HepG2 (cell line): ENCODE data around the gene RNPEPL1. TPM values are rescaled to one million over a fixed set of nuclear protein-coding genes. Genes with fewer than 3 reads are reported as not detected.
A peak's percentile ranks its signal among the peaks of the same experiment; 100 is the strongest.

Experiments
- ERF ChIP-seq: IDR thresholded peaks from 2 replicates; pipeline ENCODE4 v1.6.1; 2018; ENCODE audit warnings: missing biosample characterization, missing genetic modification reagents
- RAD21 ChIP-seq: fragments of 450-650 bp; formaldehyde crosslinking; IDR thresholded peaks from 2 replicates; pipeline ENCODE4 v1.5.0; 2020; ENCODE audit warnings: mild to moderate bottlenecking
- ZBTB40 ChIP-seq, 2 experiments: fragments of 450-650 bp in 1 of 2; sonication (generic) in 1 of 2; formaldehyde crosslinking in 1 of 2; IDR thresholded peaks; 2 replicates each; pipeline versions ENCODE4 v1.6.1 to v1.8.0; 2016 to 2022; ENCODE audit warnings: antibody characterized with exemption in 1 of 2, mild to moderate bottlenecking in 1 of 2, missing genetic modification reagents in 1 of 2
- ZC3H4 ChIP-seq: sonication (generic); formaldehyde crosslinking; IDR thresholded peaks from 2 replicates; pipeline ENCODE4 v1.4.0; 2020; ENCODE audit warnings: missing genetic modification reagents, borderline replicate concordance
- ZNF337 ChIP-seq: sonication (generic); formaldehyde crosslinking; IDR thresholded peaks from 2 replicates; pipeline ENCODE4 v1.5.1; 2020; ENCODE audit warnings: missing genetic modification reagents, low read depth, mild to moderate bottlenecking, borderline replicate concordance
- ZNF407 ChIP-seq: sonication (generic); formaldehyde crosslinking; IDR thresholded peaks from one replicate; pipeline ENCODE4 v1.5.1; 2020; ENCODE audit warnings: mild to moderate bottlenecking, missing genetic modification reagents; ENCODE audit errors: not compliant biosample characterization
- ZNF446 ChIP-seq: sonication (generic); formaldehyde crosslinking; IDR thresholded peaks from 2 replicates; pipeline ENCODE4 v1.5.0; 2020; ENCODE audit warnings: mild to moderate bottlenecking, missing genetic modification reagents
- ZNF747 ChIP-seq: sonication (generic); formaldehyde crosslinking; IDR thresholded peaks from 2 replicates; pipeline ENCODE4 v1.8.1; 2023; ENCODE audit warnings: missing genetic modification reagents, mild to moderate bottlenecking, borderline replicate concordance
- polyA plus RNA-seq, 8 experiments: library from polyadenylated mRNA; depleted of rRNA in 3 of 8; stranded (reverse) in 7 of 8; unstranded in 1 of 8; fragments of >200 nt; fragmentation: Illumina TruSeq in 4 of 8; extraction: Trizol in 4 of 8; gene quantifications; 2 replicates each; pipeline versions ENCODE4 v1.2.1 to v1.2.3, GENCODE V29; 2011 to 2016; ENCODE audit warnings: low read depth in 4 of 8, missing spikeins in 1 of 8, mixed read lengths in 1 of 8; ENCODE audit not compliant: insufficient read depth in 1 of 8
- total RNA-seq, 5 experiments: library from RNA; depleted of rRNA; stranded (reverse); fragments of >200 nt; fragmentation: Illumina TruSeq; extraction: Trizol; gene quantifications; 2 replicates each; pipeline ENCODE4 v1.2.3, GENCODE V29; 2016; ENCODE audit warnings: low read depth in 1 of 5
- TF ChIP-seq, protein P1 (sequence below): sonication (generic); formaldehyde crosslinking; IDR thresholded peaks from 2 replicates; pipeline ENCODE4 v1.4.0; 2020; ENCODE audit warnings: missing genetic modification reagents; ENCODE audit errors: not compliant biosample characterization

RNPEPL1 gene
- total and polyA plus RNA-seq, 2 of the 13 experiments (the other 11 are each of a cell fraction or from before 2014, with no cell fraction given), result 13.0 to 18.0 TPM

GRCh38 chr2:240626531-240627300 lies 58.4 kb downstream of the RNPEPL1 start (continued):
- TF ChIP-seq ZNF407 (CRISPR knock-in tag) (no peak), ZBTB40 (IDR thresholded peaks at IDR 0.05) (no peak), ZBTB40 (CRISPR knock-in tag; IDR thresholded peaks at IDR 0.05) (peak; percentile 58), RAD21 (CRISPR knock-in tag) (peak; percentile 22), ERF (peak; percentile 88), ZC3H4 (CRISPR knock-in tag) (no peak), ZNF747 (CRISPR knock-in tag) (peak; percentile 61; the same call in 1 of the 2 replicates), ZNF337 (CRISPR knock-in tag) (no peak), ZNF446 (CRISPR knock-in tag) (no peak)
- TF ChIP-seq, protein P1, sequence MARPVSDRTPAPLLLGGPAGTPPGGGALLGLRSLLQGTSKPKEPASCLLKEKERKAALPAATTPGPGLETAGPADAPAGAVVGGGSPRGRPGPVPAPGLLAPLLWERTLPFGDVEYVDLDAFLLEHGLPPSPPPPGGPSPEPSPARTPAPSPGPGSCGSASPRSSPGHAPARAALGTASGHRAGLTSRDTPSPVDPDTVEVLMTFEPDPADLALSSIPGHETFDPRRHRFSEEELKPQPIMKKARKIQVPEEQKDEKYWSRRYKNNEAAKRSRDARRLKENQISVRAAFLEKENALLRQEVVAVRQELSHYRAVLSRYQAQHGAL, result no peak
